Hepatocyte (in vitro differentiated cells): ENCODE measurements around the gene OR51G2.

Source experiments
- EZH2 ChIP-seq: fragments of 200-600 bp; sonication (generic); IDR thresholded peaks from 2 replicates; pipeline ENCODE4 v1.6.1; 2016; ENCODE audit warnings: antibody characterized with exemption, mild to moderate bottlenecking, borderline replicate concordance
- EZH2phosphoT487 ChIP-seq: fragments of 200-600 bp; sonication (generic); IDR thresholded peaks from one replicate; pipeline ENCODE4 v1.6.1; 2018; ENCODE audit warnings: antibody characterized with exemption, mild to moderate bottlenecking, low read depth, moderate library complexity; ENCODE audit not compliant: unreplicated experiment, severe bottlenecking
- TF ChIP-seq, protein P1 (sequence below): fragments of 200-600 bp; sonication (generic); IDR thresholded peaks from 2 replicates; pipeline ENCODE4 v1.5.1; 2016; ENCODE audit warnings: antibody characterized with exemption, mild to moderate bottlenecking; ENCODE audit not compliant: poor library complexity

DNA sequence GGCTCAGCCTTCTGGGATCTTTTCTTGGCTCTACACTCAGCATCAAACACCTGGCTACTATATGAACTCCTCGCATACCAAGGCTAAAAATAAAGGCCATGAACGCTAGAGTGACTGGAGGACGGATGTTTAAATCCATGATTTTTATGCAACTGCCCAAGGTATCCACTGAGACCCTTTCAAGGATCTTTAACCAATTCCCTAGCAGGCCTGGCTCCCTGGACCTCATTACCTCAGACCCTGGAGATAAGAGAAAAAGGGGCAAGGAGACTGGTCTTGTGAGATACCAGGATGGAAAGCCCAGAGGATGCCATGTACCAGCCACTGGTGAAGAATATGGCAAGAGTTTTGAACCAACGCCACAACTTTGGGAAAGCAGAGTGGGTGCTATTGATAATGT, at the start of gene OR51G2:
- TF ChIP-seq, protein P1, sequence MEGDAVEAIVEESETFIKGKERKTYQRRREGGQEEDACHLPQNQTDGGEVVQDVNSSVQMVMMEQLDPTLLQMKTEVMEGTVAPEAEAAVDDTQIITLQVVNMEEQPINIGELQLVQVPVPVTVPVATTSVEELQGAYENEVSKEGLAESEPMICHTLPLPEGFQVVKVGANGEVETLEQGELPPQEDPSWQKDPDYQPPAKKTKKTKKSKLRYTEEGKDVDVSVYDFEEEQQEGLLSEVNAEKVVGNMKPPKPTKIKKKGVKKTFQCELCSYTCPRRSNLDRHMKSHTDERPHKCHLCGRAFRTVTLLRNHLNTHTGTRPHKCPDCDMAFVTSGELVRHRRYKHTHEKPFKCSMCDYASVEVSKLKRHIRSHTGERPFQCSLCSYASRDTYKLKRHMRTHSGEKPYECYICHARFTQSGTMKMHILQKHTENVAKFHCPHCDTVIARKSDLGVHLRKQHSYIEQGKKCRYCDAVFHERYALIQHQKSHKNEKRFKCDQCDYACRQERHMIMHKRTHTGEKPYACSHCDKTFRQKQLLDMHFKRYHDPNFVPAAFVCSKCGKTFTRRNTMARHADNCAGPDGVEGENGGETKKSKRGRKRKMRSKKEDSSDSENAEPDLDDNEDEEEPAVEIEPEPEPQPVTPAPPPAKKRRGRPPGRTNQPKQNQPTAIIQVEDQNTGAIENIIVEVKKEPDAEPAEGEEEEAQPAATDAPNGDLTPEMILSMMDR: no peak
- TF ChIP-seq EZH2 (no peak), EZH2phosphoT487 (no peak)
